ENCODE measurements around the gene POLR3B. TPM values are rescaled to one million over a fixed set of nuclear protein-coding genes. Genes with fewer than 3 reads are reported as not detected.

POLR3B gene
- total and polyA plus RNA-seq, 2 experiments from 2014 or later = 4.0 to 14.6 TPM

GRCh38 chr12:106498056-106498455 is 140.5 kb downstream of the POLR3B start:
- no peak overlapping the region for H3K4me3 Mint-ChIP-seq
- H3K27me3 Mint-ChIP-seq (ENCODE audit: insufficient read depth, low read depth, poor library complexity) = no peaks in the 10 kb centered on the region
- TF ChIP-seq EZH2 (IDR thresholded peaks at IDR 0.05; ENCODE audit: low read depth, unreplicated experiment) = no peak
- no peak for TF ChIP-seq ZNF331 (CRISPR knock-in tag; IDR thresholded peaks at IDR 0.05; ENCODE audit: low read depth)
- no peak for TF ChIP-seq POLR2AphosphoS5 (IDR thresholded peaks at IDR 0.05; ENCODE audit: low read depth)
- no peak for TF ChIP-seq ETS1 (IDR thresholded peaks at IDR 0.05)
- TF ChIP-seq REST (IDR thresholded peaks at IDR 0.05; ENCODE audit: unreplicated experiment) = no peak
- TF ChIP-seq ZNF114 (CRISPR knock-in tag; IDR thresholded peaks at IDR 0.05) = no peak
- no peak for TF ChIP-seq ZNF462 (CRISPR knock-in tag; IDR thresholded peaks at IDR 0.05)
- TF ChIP-seq CTCF (conservative IDR thresholded peaks at IDR 0.05; ENCODE audit: low read depth in 2 of 2) = no peak
- no peak for TF ChIP-seq EZH2phosphoT487 (IDR thresholded peaks at IDR 0.05; ENCODE audit: unreplicated experiment)
- TF ChIP-seq NANOG (IDR thresholded peaks at IDR 0.05; ENCODE audit: borderline replicate concordance) = no peak
- no peak for TF ChIP-seq STAT1 (IDR thresholded peaks at IDR 0.05; ENCODE audit: unreplicated experiment)
- TF ChIP-seq CREB1 (CRISPR knock-in tag; IDR thresholded peaks at IDR 0.05; ENCODE audit: low read depth) = no peak
- no peak for TF ChIP-seq JUNB (IDR thresholded peaks at IDR 0.05; ENCODE audit: unreplicated experiment)
- H3K4me1 Mint-ChIP-seq = peaks cover 12% of the 10 kb centered on the region
- H3K79me2 ChIP-seq (replicated peaks; ENCODE audit: insufficient read depth) = no peaks in the 10 kb centered on the region
- no peak for ATAC-seq
- no peak overlapping the region for H3K4me3 ChIP-seq
- H3K4me1 ChIP-seq (ENCODE audit: insufficient read depth) = 0 out of 2 replicates have a peak, but pooled peaks cover 10% of the 10 kb centered on the region
- no peak for DNase-seq (ENCODE audit: low spot score)
- H3K9me3 Mint-ChIP-seq = no peaks in the 10 kb centered on the region
- no peaks in the 10 kb centered on the region; the same call in 1 of the 3 replicates for H3K36me3 Mint-ChIP-seq (ENCODE audit: low read depth)
- no peaks in the 10 kb centered on the region for H3K36me3 ChIP-seq (ENCODE audit: insufficient read depth)
- no peaks in the 10 kb centered on the region for H3K27me3 ChIP-seq (ENCODE audit: insufficient read depth)
- H3K9me2 ChIP-seq (ENCODE audit: insufficient read depth) = no peaks in the 10 kb centered on the region
- no peak overlapping the region for H3K27ac ChIP-seq (ENCODE audit: low read depth)
- H4K20me1 ChIP-seq (replicated peaks; ENCODE audit: insufficient read depth) = no peaks in the 10 kb centered on the region
- no peak overlapping the region for H2AFZ ChIP-seq
- no peak overlapping the region for H3K27ac Mint-ChIP-seq
- H3K4me2 ChIP-seq = no peak overlapping the region
- H3F3A ChIP-seq (replicated peaks; ENCODE audit: low read depth) = no peaks in the 10 kb centered on the region

All from GM23338 (cell line).